Keratinocyte (primary cell): Measurements from ENCODE around the gene UTF1.

ENCODE experiments used
- CTCF ChIP-seq, 3 experiments: IDR thresholded peaks in 1 of 3; conservative IDR thresholded peaks in 1 of 3; optimal IDR thresholded peaks in 1 of 3; 2 replicates in 2 of 3; 3 replicates in 1 of 3; pipeline versions ENCODE3 to v1.5.1; 2011; ENCODE audit warnings: low read length in 3 of 3, mild to moderate bottlenecking in 3 of 3, moderate library complexity in 2 of 3, control low read depth in 1 of 3, inconsistent platforms in 1 of 3; ENCODE audit not compliant: insufficient read depth in 2 of 3; ENCODE audit errors: extremely low read depth in 1 of 3
- EZH2 ChIP-seq: IDR thresholded peaks from one replicate; pipeline ENCODE4 v1.6.1; 2012; ENCODE audit warnings: inconsistent platforms, mild to moderate bottlenecking, low read length, moderate library complexity

- no peak for TF ChIP-seq CTCF (optimal IDR thresholded peaks at IDR 0.05 in 1 of 3, IDR thresholded peaks at IDR 0.05 in 1 of 3, conservative IDR thresholded peaks at IDR 0.05 in 1 of 3; ENCODE audit: extremely low read depth in 1 of 3, insufficient read depth in 2 of 3, low read length in 3 of 3)
- no peak for TF ChIP-seq EZH2
Observed at GRCh38 chr10:133230044-133230361, at the start of gene UTF1.
